Lower lobe of right lung (tissue), 2 donors: ENCODE measurements around the gene SLC45A2. TPM values are rescaled to one million over a fixed set of nuclear protein-coding genes. Genes with fewer than 3 reads are reported as not detected.

Experiments used
- ATAC-seq, 2 donors: fragments of 200-7000 bp; cut with Tn5 transposase; one replicate each; pipeline ENCODE4 v1.9.1; 2020 to 2022; ENCODE audit warnings: mild to moderate bottlenecking in 2 of 2, moderate library complexity in 2 of 2
- DNase-seq: peaks from one replicate; pipeline ENCODE4 v3.0.0-alpha.2; 2020
- H3K27ac ChIP-seq: fragments of 200-600 bp; one replicate; pipeline ENCODE4 v1.8.0; 2022
- H3K27me3 ChIP-seq: fragments of 200-600 bp; one replicate; pipeline ENCODE4 v1.8.0; 2022; ENCODE audit warnings: low read depth
- H3K36me3 ChIP-seq: fragments of 200-600 bp; one replicate; pipeline ENCODE4 v1.8.0; 2022; ENCODE audit warnings: mild to moderate bottlenecking
- H3K4me1 ChIP-seq: fragments of 200-600 bp; one replicate; pipeline ENCODE4 v1.8.0; 2022
- H3K4me3 ChIP-seq: fragments of 200-600 bp; one replicate; pipeline ENCODE4 v1.8.0; 2022; ENCODE audit warnings: mild to moderate bottlenecking
- H3K9me3 ChIP-seq: fragments of 200-600 bp; one replicate; pipeline ENCODE4 v1.8.0; 2022
- intact Hi-C: fragments of 100-400 bp; cut with DNase I; formaldehyde crosslinking; loops from one replicate; pipeline ENCODE4 v1.11.0; 2022
- total RNA-seq: library from RNA; stranded (reverse); fragmentation: NEBNext Ultra II Directional; extraction: Animal tissue kit (Norgen Biotek cat#: 25700); gene quantifications from one replicate; pipeline ENCODE4 v1.2.1, GENCODE V29; 2021
- TF ChIP-seq, protein P1 (sequence below): fragments of 200-600 bp; IDR thresholded peaks from one replicate; pipeline ENCODE4 v1.8.0; 2022; ENCODE audit warnings: antibody characterized with exemption, mild to moderate bottlenecking
- donor health status: DM: no; HTN: yes; CAD: no; lungs with severe emphysema.

The SLC45A2 gene
- total RNA-seq, 1 donor from 2014 or later: not detected

DNA sequence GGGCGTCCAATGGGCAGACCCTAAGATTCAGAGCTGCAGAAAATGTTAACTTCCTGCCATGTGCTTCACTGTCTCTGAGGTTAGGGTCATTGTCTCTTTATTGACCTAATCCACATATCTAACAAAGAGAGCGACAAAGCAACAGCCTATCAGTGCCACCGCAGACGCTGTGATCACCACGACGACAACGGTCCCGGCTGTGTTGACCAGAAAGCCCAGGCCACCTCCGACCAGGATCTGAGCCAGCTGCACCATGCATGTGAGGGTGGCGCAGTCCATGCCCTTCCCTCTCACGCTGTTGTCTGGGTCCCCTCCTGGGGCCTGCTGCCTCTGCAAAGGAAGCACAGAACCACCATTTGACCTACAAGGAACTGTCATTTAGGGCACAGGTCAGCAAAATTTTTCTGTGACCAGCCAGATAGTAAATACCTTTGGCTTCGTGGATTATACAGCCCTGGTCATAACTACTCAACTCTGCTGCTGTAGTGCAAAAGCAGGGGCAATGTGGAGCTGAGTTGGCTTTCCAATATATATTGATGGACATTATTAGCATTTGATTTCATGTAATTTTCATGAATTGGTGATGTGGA lies 39.9 kb downstream of the SLC45A2 start:
- Histone ChIP-seq H3K4me3 (no peak overlapping the region), H3K9me3 (no peaks in the 10 kb centered on the region), H3K27ac (no peak overlapping the region), H3K4me1 (no peaks in the 10 kb centered on the region), H3K27me3 (peaks cover 27% of the 10 kb centered on the region), H3K36me3 (no peaks in the 10 kb centered on the region)
- ATAC-seq (no peak), DNase-seq (no peak)
- TF ChIP-seq, protein P1, sequence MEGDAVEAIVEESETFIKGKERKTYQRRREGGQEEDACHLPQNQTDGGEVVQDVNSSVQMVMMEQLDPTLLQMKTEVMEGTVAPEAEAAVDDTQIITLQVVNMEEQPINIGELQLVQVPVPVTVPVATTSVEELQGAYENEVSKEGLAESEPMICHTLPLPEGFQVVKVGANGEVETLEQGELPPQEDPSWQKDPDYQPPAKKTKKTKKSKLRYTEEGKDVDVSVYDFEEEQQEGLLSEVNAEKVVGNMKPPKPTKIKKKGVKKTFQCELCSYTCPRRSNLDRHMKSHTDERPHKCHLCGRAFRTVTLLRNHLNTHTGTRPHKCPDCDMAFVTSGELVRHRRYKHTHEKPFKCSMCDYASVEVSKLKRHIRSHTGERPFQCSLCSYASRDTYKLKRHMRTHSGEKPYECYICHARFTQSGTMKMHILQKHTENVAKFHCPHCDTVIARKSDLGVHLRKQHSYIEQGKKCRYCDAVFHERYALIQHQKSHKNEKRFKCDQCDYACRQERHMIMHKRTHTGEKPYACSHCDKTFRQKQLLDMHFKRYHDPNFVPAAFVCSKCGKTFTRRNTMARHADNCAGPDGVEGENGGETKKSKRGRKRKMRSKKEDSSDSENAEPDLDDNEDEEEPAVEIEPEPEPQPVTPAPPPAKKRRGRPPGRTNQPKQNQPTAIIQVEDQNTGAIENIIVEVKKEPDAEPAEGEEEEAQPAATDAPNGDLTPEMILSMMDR: no peak
- intact Hi-C loops: no loop called here

DNA sequence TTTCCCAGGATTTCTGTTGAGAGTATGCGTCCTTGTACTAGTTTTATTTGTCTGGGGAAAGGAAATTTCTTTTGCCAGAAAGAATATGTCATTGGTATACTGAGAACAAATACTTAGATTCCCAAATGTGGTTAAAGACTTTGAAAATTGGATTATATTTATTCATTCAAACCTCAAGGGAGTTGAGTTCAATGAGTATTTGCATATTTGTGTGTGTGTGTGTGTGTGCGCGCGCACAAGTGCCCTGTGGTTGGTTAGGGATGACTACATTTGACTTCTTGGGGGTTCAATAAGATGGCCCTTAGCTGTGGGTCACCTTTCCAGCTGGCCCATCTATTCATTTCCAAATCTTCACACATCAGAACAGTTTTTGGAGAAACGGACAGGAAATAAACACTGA lies 43.4 kb downstream of the SLC45A2 start:
- Histone ChIP-seq H3K4me1 (peaks cover 12% of the 10 kb centered on the region), H3K27me3 (peaks cover 62% of the 10 kb centered on the region), H3K4me3 (no peak overlapping the region), H3K36me3 (no peaks in the 10 kb centered on the region), H3K9me3 (no peaks in the 10 kb centered on the region), H3K27ac (no peak overlapping the region)
- TF ChIP-seq, protein P1: no peak
- ATAC-seq (no peak), DNase-seq (no peak)
- intact Hi-C loops: no loop called here

DNA sequence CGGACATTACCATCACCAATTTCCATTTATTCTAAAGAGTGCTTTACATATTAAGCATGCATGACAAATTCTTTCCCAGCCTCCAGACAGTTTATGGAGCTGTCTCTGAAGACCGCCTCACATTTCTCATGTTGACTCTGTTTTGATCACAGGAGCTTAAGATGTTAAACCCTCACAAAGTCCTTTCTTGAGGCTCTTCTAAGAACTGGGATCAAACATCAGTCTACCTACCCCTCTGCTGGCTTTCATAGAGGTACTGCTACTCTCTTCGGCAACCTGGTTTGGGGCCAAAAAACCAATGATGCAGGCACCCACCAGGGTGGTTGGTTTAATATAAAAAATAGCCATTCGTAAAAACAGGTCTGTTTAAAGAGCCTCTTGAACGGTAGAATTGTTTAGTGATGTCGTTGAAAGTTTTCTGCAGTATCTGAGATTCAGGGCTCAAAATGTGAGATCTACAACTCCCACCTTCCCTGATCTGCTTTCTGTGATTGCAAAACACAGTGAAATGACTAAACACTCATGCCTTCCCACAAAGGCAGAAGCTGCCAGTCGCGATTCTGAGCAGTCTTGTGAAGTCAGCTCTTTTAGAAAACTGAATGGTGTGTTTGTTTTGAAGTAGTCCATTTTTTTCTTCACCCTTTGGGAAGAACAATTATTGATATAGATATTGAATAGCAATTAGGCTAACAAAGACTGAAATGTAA lies 44.8 kb downstream of the SLC45A2 start:
- Histone ChIP-seq H3K27ac (no peak overlapping the region), H3K4me3 (no peak overlapping the region), H3K4me1 (peaks cover 16% of the 10 kb centered on the region), H3K9me3 (no peaks in the 10 kb centered on the region), H3K36me3 (no peaks in the 10 kb centered on the region), H3K27me3 (peaks cover 69% of the 10 kb centered on the region)
- TF ChIP-seq, protein P1: no peak
- intact Hi-C loops: no loop called here
- ATAC-seq (no peak), DNase-seq (no peak)

DNA sequence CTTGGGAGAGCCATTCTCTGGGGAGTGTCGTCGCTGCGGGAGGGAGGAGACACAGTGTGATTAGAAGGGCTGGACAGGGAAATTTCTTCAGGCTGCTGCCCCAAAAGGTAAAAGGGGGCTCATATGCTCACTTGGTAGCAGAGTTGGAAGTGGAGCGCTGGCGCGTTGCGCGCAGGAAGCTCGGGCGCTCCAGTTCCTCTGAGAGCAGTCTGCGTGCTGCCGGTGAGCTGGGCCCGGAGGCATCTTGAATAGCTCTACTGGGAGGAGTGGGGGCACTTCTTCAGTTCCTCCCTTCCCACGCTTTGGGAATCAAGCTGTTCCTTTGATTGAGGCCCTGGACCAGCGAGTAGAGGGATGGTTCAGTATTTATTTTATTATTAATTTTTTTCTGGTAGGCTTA lies 45.6 kb downstream of the SLC45A2 start:
- DNase-seq: no peak
- intact Hi-C loops: no loop called here
- Histone ChIP-seq H3K4me3 (no peak overlapping the region), H3K27me3 (peaks cover 67% of the 10 kb centered on the region), H3K27ac (no peak overlapping the region), H3K36me3 (no peaks in the 10 kb centered on the region), H3K4me1 (peaks cover 16% of the 10 kb centered on the region), H3K9me3 (no peaks in the 10 kb centered on the region)
- no peak for ATAC-seq
- TF ChIP-seq, protein P1: no peak

DNA sequence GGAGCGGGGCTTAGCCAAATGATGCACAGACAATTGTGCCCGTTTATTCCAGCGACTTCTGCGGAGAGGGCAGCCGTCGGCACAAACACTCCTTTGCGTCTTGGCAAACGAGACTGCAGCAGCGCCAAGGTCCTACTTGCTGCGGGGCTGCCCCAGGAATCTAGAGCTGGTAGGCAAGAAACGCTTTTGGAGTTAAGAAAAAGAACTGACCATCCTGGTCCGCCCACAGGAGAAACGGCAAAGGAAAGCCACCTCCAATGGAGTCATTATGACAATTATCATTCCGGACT lies 46.0 kb downstream of the SLC45A2 start:
- H3K4me1 ChIP-seq: peaks cover 16% of the 10 kb centered on the region
- no peaks in the 10 kb centered on the region for H3K9me3 ChIP-seq
- H3K27me3 ChIP-seq: peaks cover 67% of the 10 kb centered on the region
- DNase-seq (no peak), ATAC-seq (no peak)
- TF ChIP-seq, protein P1: no peak
- no peaks in the 10 kb centered on the region for H3K36me3 ChIP-seq
- H3K4me3 ChIP-seq: no peak overlapping the region
- H3K27ac ChIP-seq: no peak overlapping the region
- intact Hi-C loops: no loop called here
